VCaP (cell line): Measurements from ENCODE around the gene NFATC1.

ENCODE experiments used
- H3K27ac ChIP-seq: fragments of 450-650 bp; 2 replicates; pipeline ENCODE4 v1.5.1; 2017
- TF ChIP-seq, protein P1 (sequence below): fragments of 450-650 bp; conservative IDR thresholded peaks from 2 replicates; pipeline ENCODE4 v1.5.1; 2017; ENCODE audit warnings: mild to moderate bottlenecking, moderate library complexity

NFATC1 gene

GRCh38 chr18:79570266-79571201 lies 174.8 kb downstream of the NFATC1 start:
- no peak overlapping the region for H3K27ac ChIP-seq
- TF ChIP-seq, protein P1, sequence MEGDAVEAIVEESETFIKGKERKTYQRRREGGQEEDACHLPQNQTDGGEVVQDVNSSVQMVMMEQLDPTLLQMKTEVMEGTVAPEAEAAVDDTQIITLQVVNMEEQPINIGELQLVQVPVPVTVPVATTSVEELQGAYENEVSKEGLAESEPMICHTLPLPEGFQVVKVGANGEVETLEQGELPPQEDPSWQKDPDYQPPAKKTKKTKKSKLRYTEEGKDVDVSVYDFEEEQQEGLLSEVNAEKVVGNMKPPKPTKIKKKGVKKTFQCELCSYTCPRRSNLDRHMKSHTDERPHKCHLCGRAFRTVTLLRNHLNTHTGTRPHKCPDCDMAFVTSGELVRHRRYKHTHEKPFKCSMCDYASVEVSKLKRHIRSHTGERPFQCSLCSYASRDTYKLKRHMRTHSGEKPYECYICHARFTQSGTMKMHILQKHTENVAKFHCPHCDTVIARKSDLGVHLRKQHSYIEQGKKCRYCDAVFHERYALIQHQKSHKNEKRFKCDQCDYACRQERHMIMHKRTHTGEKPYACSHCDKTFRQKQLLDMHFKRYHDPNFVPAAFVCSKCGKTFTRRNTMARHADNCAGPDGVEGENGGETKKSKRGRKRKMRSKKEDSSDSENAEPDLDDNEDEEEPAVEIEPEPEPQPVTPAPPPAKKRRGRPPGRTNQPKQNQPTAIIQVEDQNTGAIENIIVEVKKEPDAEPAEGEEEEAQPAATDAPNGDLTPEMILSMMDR = no peak

DNA sequence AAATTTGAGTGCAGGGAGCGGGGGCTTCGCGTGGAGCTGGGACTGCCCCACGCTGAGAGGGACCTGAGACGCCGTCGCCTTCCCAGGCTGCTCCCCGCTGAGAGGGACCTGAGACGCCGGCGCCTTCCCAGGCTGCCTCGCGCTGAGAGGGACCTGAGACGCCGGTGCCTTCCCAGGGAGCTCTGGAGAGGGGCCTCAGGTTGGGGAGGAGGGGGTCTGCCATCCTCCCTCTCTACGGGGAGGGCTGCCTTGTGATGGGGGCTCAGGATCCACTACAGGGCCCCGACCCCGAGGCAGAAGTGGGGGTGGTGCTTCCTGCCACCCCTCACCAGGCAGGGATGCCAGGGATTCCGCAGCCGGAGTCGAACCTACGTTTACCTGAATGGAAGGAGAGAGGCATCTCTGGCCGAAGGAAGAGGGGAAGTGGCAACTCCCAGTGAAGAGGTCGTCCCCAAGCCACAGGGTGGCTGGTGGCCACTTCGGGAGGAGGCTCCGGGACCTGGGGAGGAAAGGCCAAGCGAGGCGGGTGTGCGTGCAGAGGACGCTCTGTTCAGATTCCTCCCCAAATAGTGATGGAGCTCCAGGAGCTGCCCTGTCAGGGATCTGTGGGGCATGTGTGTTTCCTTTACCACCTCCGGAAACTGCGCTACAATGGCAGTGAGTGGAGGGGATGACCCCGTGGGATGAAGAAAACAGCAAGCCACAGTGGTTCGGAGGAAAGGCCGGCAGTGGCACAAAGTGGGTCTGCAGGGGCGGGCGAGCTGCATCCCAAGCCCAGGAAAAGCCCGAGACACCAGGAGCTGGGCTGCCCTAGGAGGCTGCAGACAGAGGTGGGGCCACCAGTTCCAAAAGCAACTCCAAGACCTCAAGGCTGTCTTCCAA lies 175.7 kb downstream of the NFATC1 start:
- no peak overlapping the region for H3K27ac ChIP-seq
- TF ChIP-seq, protein P1 = no peak

GRCh38 chr18:79572093-79572780 lies 176.5 kb downstream of the NFATC1 start:
- H3K27ac ChIP-seq = no peak overlapping the region
- TF ChIP-seq, protein P1 = no peak

GRCh38 chr18:79572848-79573451 lies 177.2 kb downstream of the NFATC1 start:
- TF ChIP-seq, protein P1 = no peak
- no peak overlapping the region for H3K27ac ChIP-seq

GRCh38 chr18:79573921-79574491 lies 178.3 kb downstream of the NFATC1 start:
- TF ChIP-seq, protein P1 = no peak
- H3K27ac ChIP-seq = no peak overlapping the region

GRCh38 chr18:79574938-79575525 lies 179.3 kb downstream of the NFATC1 start:
- H3K27ac ChIP-seq = no peak overlapping the region
- TF ChIP-seq, protein P1 = no peak
